Activated effector memory CD4-positive, alpha-beta T cell treated with anti-CD3 and anti-CD28 coated beads, Interleukin-2, amount 50 U/mL, for 16 hours (primary cell): ENCODE results near the gene CAMSAP1.
"Not testable (repeated sequence)": the region's sequence is repeated elsewhere in the genome, so short reads cannot be mapped to it uniquely, and the experiment has no call there.

Experiments
- DNase-seq: peaks from one replicate; pipeline ENCODE4 v3.0.0-alpha.2; 2020

Gene CAMSAP1

DNA sequence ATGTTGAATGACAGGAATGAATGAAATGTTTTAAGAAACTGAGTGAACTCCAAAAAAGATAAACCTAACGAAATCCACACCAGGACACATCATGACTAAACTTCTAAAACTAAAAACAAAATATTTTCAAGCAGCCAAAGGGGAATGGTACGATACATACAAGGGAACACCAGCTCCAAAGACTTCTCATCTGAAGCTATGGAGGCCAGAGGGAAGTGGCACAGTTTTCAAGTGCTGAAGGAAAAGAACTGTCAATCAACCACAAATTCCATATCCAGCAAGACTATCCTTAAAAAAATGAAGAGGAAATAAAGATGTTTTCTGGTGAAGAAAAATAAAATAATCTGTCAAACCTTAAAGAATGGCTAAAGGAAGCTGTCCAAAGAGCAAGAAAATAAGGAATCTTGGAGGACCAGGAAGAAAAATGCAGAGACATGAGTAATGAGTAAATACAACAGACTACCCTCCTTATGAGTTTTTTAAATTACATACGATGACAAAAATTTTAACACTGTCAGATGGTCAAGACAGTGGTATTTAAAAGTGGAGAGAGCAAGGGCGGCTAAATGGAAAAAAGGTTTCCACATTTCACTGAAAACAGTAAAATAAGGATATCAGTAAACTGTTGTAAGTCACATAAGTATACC is 12.0 kb downstream of the CAMSAP1 start:
- no peak for DNase-seq

DNA sequence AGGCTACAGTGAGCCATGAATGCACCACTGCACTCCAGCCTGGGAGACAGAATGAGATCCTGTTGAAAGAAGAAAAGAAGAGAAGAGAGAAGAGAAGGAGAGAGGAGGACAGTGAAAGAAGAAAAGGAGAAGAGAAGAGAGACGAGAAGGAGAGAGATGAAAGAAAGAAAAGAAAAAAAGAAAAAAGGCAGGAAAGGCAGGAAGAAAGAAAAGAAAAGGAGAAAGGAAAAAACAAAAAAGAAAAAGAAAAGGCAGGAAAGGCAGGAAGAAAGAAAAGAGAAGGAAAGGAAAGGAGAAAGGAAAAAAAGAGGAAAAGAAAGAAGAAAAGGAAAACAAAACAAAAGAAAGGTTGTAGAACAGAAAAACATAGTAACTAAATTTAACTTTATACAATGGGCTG is 14.2 kb downstream of the CAMSAP1 start:
- DNase-seq: no peak

DNA sequence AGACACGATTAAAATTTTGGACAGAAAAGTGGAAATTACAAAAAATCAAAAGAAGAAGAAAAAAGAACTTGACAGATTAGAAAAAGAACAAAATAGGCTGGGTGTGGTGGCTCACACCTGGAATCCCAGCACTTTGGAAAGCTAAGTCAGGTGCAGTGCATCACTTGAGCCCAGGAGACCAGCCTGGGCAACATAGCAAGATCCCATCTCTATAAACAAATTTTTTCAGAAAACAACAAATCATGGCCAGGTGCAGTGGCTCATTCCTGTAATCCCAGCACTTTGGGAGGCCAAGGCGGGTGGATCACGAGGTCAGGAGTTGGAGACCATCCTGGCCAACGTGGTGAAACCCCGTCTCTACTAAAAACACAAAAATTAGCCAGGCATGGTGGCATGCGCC is 15.0 kb downstream of the CAMSAP1 start:
- not testable (repeated sequence) for DNase-seq

DNA sequence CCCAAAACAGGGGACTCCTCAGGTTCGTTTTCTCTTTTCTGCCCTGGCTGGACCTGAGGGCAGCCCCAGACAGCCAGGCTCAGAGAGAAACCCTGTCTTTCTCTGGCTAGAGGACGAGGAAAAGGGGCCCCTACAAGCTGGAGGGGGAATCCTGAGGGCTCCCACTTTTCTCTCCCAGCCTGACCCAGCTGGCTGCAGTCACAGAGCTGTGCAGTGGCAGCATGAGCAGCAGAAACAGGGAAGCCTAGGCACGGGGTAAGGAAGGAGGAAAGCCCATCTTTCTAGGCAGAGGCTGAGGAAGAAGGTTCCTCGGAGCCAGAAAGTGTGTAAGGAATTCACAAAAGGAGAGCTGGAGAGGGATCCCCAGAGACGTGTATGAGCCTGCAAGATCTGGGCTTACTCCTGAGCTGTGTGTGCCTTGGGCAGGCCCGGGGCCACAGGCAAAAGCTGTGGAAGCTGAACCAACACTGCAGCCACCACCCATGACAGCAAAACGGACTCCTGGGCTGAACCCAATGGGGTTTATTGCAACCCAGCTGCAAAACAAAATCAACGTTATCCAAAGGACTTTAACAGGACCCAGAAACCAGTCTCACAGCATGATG is 16.2 kb downstream of the CAMSAP1 start:
- DNase-seq: no peak

DNA sequence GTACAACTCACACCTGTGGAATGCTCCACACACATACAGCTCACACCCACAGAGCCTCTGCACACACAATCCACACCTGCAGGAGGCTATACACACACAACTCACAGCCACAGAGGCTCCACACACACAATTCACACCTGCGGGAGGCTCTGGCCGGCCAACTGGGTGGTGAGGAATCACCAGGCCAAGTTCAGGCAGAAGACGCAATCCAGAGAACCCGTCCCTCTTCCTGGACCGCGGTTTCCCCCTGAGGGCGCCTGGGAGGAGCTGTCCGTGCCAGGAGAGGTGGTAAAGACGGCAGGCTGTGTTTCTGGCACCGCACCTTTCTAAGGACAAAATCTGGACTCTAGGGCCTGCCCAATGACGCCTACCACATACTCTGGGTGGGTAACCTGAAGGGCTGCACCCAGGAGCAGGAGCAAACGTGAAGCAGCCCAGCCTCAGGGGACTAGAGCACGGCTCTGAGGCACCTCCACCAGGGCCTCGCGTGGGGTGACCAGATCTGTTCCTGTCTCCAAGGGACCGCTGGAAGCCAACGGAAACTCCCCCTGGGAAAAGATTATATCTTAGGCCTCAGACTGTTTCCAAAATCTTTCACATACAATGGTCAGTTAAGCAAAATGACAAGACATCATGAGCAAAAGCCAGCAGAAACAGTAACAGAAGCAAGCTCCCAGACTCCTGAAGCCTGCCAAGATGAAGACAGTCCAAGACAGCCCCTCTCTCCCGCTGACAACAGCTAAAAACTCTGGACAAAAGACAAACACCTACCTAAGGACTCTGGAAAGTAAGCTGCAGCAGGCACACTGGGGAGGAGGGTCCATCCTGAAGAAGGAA is 16.9 kb downstream of the CAMSAP1 start:
- no peak for DNase-seq

DNA sequence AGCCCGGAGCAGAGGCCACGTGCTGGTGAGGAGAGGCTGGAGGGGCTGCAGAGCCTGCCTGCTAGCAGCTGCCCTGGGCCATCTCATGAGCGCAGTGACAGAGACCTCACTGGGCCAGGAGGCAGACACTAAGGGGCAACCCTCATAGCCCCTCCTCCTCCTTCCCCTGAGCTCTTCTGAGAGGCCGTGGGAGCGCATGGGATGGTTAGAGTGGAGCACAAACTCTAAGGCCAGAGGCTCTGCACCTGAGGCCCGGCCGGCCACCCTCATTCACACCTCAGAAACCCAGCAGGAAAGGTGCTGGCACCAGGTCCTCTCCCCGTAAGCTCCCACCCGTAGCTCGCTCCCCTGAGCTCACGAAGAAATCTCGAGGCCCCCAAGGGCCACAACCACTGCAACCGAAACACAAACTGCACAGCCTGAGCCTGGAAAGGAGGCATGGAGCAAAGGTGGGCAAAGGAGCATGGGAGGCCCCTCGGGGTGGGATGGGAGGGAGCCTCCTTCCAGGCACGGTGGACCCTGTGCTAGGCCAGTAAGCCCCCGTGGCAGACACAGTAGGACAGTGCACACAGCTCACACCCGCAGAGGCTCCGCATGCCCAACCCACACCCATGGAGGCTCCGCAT is 17.7 kb downstream of the CAMSAP1 start:
- no peak for DNase-seq

DNA sequence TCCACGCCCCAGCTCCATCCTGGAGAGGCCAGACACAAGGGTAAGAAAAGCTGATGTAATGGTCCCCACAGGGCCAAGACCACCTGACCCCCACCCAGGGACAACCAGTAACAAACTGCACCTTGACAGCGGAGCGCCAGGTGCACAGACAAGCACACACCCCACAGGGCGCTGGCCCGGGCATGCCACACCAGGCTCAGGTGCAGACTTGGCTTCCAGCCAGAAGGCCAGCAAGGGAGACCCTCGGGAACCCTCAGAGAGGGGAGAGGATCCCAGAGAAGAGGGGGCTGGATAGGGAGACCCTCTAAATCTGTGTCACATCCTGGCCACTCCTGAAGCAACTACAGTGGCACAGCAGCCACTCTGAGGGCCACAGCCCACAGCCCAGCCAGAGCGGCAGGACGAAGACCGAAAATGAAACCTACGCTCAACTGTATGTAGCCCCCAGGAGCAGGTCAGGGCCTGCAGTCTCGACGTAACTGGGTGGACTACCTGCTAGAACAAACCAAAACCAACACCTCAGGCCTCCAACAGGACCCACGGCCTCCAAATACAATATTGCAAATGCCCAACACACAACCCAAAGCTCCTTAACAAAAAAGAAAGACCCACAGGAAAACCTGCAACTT is 18.5 kb downstream of the CAMSAP1 start:
- no peak for DNase-seq

DNA sequence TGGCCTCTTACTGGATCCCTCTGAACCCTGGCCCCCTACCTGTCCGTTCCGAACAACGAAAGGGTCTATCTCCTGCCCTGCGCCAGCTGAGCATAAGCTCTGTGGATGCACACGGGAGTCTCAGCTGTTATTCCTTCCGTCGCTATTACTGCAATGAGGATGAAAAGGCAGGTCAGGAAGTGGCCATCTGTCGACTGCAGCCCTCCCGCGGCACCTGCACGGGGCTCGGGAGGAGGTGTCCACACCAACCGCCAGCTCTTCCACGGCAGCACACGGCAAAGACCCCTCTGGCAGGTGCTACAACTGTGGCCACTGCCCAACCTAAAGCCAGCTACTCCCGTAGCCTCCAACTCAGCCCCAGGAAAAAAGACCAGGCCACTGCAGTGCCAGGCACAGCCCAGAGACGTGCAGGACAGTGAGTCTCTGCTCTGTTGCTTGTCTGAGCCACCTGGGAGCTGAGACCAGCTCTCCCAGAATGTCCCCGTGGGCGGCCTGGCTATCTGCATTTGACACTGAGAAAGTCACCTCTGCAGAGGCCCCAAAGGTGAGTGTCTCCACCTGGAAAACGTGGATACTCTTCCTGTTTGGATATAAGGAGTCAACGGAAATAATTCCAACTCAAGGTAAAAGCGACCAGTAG is 19.1 kb downstream of the CAMSAP1 start:
- DNase-seq: no peak

DNA sequence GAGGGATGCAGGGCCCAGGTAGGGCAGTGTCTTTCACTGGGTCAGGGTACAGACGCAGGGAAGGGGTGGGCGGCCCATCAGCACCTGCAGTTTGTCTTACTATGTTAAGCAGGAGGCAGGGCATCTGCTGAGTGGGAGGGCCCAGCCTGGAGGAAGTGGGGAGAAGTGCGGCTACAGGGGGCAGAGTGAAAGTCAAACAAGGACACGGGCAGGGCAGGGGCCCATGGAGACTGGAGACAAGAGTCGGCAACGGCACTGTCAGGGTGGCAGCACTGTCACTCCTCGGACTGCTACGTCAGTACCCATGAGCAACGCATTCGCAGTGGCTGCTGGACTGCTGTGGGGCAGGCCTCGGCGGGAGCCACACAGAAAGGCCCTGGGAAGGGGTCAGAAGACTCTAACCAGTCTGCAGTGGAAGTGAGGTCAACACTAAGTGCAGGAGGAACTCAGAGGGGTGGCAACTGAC is 19.7 kb downstream of the CAMSAP1 start:
- DNase-seq: peak; percentile 80

DNA sequence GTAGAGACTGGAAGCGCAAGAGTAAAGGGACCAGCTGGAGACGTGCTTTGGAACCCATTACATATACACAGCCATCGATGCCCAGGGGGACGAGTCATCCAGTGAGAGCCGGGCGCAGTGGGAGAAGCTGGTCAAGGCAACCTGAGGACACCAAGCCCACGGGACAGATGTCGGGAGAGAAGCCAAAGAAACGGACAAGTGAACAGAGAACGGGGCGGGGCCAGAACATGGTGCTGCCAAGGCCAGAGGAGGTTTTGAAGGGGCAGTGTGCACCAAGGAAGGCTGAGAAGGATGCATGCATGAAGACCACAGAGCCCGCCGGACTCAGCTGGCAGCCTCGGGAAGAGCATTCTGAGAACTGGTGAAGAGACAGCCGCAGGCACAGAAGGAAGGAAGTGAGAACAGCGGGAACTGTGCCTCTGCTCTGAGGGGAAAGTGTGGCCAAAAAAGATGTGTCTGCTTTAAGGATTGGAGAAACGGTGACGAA is 20.3 kb downstream of the CAMSAP1 start:
- DNase-seq: no peak

DNA sequence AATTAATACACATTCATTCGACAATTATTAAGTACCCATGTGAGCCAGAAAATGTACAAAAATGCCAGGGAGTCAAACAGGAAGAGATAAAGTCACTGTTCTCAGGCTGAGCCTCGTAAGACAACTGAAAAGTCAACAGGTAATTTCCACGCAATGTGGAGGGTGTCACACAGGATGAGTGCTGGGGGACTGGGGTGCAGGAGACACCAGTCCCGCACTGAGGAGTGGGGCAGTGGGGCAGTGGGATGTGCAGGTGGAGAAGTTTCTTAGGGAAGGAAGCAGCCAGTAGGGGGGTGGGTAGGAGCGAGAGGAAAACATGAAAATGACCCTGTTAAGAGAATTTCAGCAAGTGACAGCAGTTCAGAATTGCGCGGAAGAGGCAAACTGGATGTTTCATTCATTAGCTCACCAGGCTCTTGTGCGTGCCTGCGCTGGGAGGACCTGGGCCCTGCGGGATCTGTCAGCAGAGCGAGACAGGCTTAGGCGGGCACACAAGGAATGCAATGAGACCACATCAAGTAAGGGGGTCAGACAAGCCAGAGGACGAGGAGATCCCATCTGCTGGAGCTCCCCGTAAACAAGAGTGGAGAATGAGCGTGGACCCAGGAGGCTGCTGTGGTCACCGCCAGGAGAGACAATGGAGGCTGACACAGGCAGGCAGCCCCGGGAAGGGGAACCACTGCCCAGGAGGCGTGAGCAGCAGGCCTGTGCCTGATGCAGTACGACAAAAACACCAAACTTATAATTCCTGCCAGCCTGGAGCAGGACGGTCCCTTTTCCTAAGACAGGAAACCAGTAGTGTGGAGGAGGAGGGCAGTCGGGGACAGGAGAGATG is 21.0 kb downstream of the CAMSAP1 start:
- no peak for DNase-seq

DNA sequence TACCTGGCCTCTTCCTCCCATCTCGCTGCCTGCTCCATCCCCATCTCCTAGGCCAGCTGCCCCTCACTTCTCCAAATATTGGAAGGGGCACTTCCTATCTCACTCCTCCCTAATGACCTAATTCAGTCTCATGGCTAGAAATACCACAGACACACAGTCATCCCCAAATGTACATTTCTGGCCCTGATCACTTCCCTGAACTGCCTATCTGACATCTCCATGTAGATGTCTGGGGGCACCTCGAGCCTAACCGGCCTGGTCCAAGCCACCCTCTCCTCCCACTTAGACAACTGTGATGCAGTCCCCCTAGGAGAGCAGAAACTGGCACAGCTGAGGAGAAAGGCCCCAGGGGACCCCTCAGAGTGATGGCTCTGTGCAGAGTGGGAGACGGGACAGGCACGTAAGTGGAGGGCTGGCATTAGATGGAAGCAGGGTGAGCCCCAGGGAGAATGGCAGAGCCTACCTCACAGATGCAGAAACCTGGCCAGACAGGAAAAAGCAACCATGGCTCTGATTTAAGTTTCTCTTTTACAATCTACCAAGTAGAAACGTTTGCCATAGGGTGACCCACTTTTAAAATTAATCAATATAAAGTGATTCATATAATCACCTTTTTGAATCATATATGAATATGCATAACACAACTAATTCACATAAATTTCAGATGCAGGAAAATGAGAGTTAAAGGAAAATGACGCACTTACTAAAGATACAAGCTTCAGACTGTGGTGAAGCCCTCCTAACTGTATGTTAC is 22.1 kb downstream of the CAMSAP1 start:
- DNase-seq: no peak

DNA sequence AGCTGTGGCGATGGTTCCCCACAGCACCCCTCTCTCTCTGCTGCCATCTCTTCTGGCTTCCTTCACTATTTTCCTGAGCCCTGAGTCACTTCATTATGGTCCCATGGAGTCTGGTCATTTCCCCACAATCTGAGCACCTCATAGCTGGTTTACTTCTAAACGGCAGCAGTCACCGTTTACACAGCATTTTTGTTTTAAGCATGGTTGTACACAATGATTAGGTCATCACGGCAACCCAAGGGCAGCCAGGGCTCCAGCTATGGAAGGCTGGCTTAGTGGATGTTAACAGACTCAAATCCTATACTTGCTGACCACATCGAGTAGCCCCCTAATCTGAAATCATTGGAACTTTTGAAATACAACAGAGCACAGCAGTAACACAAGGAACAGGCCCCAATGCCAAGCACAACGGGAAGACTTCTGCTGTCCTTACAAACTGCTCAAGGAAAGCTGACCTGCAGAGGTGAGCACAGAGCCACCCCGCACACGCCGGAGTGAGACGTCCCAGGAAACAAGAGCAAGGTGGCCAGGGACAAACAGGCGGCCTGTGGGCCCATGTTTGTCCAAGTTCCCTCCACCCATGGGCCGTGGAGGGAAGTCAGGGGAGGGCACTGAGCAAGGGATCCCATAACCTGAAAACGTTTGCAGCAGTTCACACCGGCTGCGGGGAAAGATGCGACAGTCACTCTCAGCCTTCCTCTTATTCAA is 22.9 kb downstream of the CAMSAP1 start:
- DNase-seq: no peak

DNA sequence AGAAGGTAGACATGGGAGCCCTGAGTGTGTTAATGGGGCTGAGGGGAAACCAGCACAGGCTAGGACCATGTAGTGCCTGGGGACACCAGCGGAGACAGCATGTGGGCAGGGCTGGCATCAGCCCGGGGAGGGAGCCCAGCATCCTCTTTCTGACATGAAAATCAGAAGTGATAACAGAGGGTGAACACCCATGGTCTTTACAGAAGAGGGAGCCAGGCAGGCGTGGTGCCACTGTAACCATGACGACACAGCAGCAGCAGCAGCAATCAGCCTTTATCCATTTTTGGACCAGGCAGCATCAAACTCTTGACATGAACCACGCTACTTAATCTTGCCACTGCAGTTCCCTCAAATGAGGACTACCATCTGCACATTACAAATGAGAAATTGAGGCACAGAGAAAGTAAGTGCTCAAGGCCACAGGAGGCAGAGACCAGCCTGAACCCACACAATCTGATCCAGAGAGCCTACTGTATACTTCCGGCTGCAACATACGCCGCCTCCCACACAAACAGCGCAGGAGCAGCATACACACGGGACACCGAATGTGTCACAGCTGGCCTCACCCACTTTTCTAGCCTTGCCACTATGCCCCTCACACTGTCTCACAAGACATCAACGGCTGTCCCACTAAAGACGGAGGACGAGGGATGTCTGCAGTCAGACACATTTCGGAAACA is 23.8 kb downstream of the CAMSAP1 start:
- no peak for DNase-seq

DNA sequence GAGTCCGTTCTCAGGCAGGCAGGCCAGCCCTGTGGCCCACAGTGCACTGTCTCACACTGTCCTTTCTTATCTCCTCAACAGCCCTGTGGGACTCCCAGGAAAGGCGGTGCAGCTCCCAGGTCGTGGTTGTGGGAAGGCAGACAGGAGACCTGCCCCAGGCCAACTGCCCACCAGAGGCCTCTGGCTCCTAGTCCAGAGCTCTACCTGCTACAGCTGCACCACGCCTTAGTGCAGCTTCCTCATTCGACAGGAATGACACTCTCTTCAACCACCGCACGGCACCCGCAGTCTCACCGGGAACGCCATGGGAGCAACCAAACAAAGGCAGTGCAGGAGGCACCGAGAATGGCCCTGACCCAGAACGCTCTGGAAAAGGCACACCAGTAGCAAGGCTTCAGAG is 25.3 kb downstream of the CAMSAP1 start:
- DNase-seq: no peak

DNA sequence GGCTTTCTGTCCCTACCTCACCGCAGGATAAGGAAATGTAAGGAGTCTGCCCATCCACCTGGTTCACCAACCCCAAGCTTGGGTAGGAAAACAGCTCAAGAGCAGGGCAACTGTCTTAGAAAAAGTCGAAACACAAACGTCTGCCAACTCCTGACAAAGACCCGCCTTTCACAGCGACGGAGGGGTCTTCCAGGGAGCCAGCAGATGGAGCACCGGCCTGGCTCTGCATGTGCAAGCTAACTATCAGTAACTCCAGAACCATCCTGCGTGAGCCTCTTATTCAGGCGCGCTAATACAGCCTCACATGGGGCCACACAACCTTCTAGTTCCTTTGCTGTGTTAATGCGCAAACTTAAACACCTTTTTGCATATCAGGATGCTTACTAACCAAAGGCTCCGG is 26.9 kb downstream of the CAMSAP1 start:
- no peak for DNase-seq

DNA sequence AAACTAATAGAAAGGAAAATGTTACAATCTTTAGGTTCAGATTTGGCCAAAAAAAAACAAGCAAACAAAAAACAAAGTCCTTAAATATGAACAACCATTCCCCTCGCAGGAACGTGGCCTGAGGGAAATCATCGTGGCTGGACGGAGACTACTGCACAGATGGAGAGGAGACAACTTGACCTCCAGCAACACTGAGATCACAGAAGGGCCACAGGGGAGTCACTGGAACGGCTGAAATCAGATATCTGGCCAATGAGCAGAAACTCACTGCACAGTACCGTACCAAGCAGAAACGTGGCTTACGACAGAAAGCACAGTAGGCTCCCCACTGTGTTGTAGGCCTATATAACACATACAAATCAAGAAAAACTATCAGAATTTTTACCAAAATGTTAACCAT is 27.7 kb downstream of the CAMSAP1 start:
- no peak for DNase-seq

DNA sequence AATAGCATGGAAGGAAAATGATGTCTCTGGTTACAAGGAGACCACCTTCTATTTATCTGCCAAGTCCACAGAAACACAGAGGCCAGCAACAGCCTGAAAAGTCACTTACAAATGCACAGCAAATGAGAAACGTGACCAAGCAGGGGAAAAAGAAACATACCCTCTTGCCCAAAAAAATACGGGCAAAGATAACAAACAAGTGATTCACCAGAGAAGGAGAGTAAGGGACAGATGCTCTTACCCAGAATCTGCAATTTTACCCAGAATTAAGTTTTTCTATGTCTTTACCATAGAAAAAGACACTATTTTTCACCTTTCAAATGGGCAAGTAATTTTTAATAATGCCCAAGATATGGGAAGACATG is 28.1 kb downstream of the CAMSAP1 start:
- no peak for DNase-seq

DNA sequence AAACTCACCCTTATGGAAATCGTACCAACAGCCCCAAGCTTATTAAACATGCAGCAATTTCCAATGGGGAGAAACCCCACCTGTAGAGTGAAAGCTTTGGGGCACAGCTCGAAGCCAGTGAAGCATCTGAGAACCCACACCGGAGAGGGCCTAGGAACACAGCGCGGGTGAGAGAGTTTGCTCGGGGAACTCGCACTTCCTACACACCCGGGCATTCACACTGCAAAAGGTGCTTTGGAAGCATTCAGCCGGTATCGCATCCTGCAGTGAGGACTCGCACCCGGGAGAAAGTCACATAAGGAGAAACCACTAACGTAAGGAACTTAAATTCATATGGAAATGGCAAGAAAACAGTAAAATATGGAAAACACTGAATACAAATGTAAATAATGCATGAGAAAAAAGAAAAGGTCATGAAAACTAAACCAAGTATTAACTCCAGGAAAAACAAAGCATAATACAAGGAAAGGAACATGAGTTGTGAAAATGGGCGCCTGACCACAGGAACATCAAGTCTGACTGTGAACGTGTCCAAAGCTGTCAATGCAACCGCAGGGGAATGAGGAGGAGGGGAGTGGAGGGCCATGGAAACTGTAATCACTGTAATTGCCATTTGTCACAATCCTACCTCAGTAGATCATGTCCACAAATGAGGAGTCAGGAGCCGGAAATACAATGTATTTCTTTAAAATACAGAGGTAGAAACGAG is 28.7 kb downstream of the CAMSAP1 start:
- no peak for DNase-seq
